A549 (cell line): ENCODE results near the gene GABARAP. TPM values are rescaled to one million over a fixed set of nuclear protein-coding genes. Genes with fewer than 3 reads are reported as not detected.

ENCODE experiments used
- ATAC-seq, 2 experiments: fragments of 200-7000 bp in 1 of 2; fragments of >200 bp in 1 of 2; cut with Nextera tagmentation in 1 of 2; cut with Tn5 transposase in 1 of 2; 3 replicates each; pipeline versions ENCODE4 v1.8.0 to v1.9.1; 2018 to 2020; ENCODE audit warnings: mild to moderate bottlenecking in 1 of 2, moderate library complexity in 1 of 2
- CTCF ChIA-PET: fragments of 300-600 bp; sonication (Branson Sonifier 250); formaldehyde crosslinking; extraction: SDS; loops from one replicate; lab custom pipeline; 2021; ENCODE audit warnings: antibody characterized with exemption, inconsistent platforms; lab: Yijun Ruan, JAX
- POLR2A ChIA-PET: fragments of 350-600 bp; formaldehyde crosslinking; extraction: SDS; loops from one replicate; lab custom pipeline; 2021; ENCODE audit warnings: antibody characterized with exemption, inconsistent platforms; lab: Yijun Ruan, JAX
- DNase-seq, 2 experiments: peaks; one replicate each; pipeline versions ENCODE4 v3.0.0 to v3.0.0-alpha.2; 2011 to 2016; ENCODE audit warnings: low read depth in 1 of 2, low spot score in 1 of 2
- FAIRE-seq: peaks from 2 replicates; lab custom pipeline; 2011; peaks lifted over from hg19 to GRCh38; lab: Jason Lieb, UNC
- H3K27ac ChIP-seq, 2 experiments: fragments of >200 bp; sonication (Bioruptor Twin); formaldehyde crosslinking; 3 replicates each; pipeline ENCODE4 v1.5.1; 2016 to 2017
- H3K4me1 ChIP-seq: fragments of >200 bp; sonication (Bioruptor Twin); formaldehyde crosslinking; 3 replicates; pipeline ENCODE4 v1.6.1; 2016
- H3K4me2 ChIP-seq: fragments of >200 bp; sonication (Bioruptor Twin); formaldehyde crosslinking; 3 replicates; pipeline ENCODE4 v1.6.1; 2016
- H3K4me3 ChIP-seq: fragments of >200 bp; sonication (Bioruptor Twin); formaldehyde crosslinking; 3 replicates; pipeline ENCODE4 v1.5.1; 2016
- H3K9me3 ChIP-seq: fragments of >200 bp; sonication (Bioruptor Twin); formaldehyde crosslinking; 3 replicates; pipeline ENCODE4 v1.6.1; 2016
- BCL3 ChIP-seq: fragments of >200 bp; sonication (Bioruptor Twin); formaldehyde crosslinking; IDR thresholded peaks from 3 replicates; pipeline ENCODE4 v1.6.1; 2016
- CBX2 ChIP-seq: fragments of 200-600 bp; sonication (generic); IDR thresholded peaks from 2 replicates; pipeline ENCODE4 v1.6.1; 2016; ENCODE audit warnings: low read depth, mild to moderate bottlenecking, borderline replicate concordance
- E2F6 ChIP-seq: IDR thresholded peaks from 2 replicates; pipeline ENCODE4 v1.6.1; 2012; ENCODE audit warnings: low read depth, borderline replicate concordance
- ELK1 ChIP-seq: fragments of 150-350 bp; IDR thresholded peaks from 2 replicates; pipeline ENCODE4 v1.6.1; 2014; ENCODE audit warnings: low read depth, mild to moderate bottlenecking, low read length
- EP300 ChIP-seq, 2 experiments: fragments of >200 bp; sonication (Bioruptor Twin); formaldehyde crosslinking; IDR thresholded peaks; 2 replicates in 1 of 2; 3 replicates in 1 of 2; pipeline ENCODE4 v1.6.1; 2016 to 2017
- HMGXB4 ChIP-seq: fragments of 250-450 bp; sonication (Bioruptor Pico); IDR thresholded peaks from 2 replicates; pipeline ENCODE4 v1.5.0; 2021; ENCODE audit warnings: mild to moderate bottlenecking, moderate library complexity, borderline replicate concordance
- HOXB5 ChIP-seq: fragments of 250-450 bp; sonication (Bioruptor Pico); IDR thresholded peaks from 2 replicates; pipeline ENCODE4 v1.5.0; 2020; ENCODE audit warnings: mild to moderate bottlenecking, moderate library complexity
- MAZ ChIP-seq: fragments of 150-350 bp; IDR thresholded peaks from 2 replicates; pipeline ENCODE4 v1.6.1; 2014; ENCODE audit warnings: antibody characterized with exemption, low read depth, low read length, borderline replicate concordance
- NPAS2 ChIP-seq: fragments of 250-450 bp; sonication (Bioruptor Pico); IDR thresholded peaks from 2 replicates; pipeline ENCODE4 v1.8.0; 2022; ENCODE audit warnings: mild to moderate bottlenecking, moderate library complexity, borderline replicate concordance
- REST ChIP-seq: fragments of 200-600 bp; sonication (generic); IDR thresholded peaks from 2 replicates; pipeline ENCODE4 v1.6.1; 2016; ENCODE audit warnings: antibody characterized with exemption, mild to moderate bottlenecking, moderate library complexity
- RNF2 ChIP-seq: fragments of 200-600 bp; sonication (generic); IDR thresholded peaks from 2 replicates; pipeline ENCODE4 v1.6.1; 2016; ENCODE audit warnings: low read depth, mild to moderate bottlenecking, antibody characterized with exemption, moderate library complexity, borderline replicate concordance
- SMC3 ChIP-seq: fragments of >200 bp; sonication (Bioruptor Twin); formaldehyde crosslinking; IDR thresholded peaks from 3 replicates; pipeline ENCODE4 v1.6.1; 2018; ENCODE audit warnings: inconsistent platforms
- WGBS: methylation state at CpG from one replicate; pipeline ENCODE4 v1.1.6; 2017; ENCODE audit errors: missing lambda C conversion rate; 5-methylcytosine and 5-hydroxymethylcytosine counted together
- polyA plus RNA-seq, 4 experiments: library from polyadenylated mRNA; depleted of rRNA in 3 of 4; stranded (reverse); fragments of >200 nt; fragmentation: RNase III in 1 of 4; extraction: RNeasy Plus Mini Kit Qiagen cat#74134 plus additional on column Dnase treatment in 1 of 4; gene quantifications; 2 replicates in 3 of 4; 3 replicates in 1 of 4; pipeline ENCODE4 v1.2.3, GENCODE V29; 2011 to 2017
- small RNA-seq, 6 experiments: library from RNA; depleted of rRNA; stranded (forward); fragments of <200 nt; gene quantifications; one replicate each; pipeline ENCODE3, GENCODE V24; 2012

GABARAP gene
- polyA plus RNA-seq, 2 of the 4 experiments (the other 2 are of a cell fraction) = 399 to 504 TPM

- peak; percentile 73 for TF ChIP-seq REST
- no peak for TF ChIP-seq NPAS2
These were observed 50.5 kb downstream of the GABARAP start (continued) for GRCh38 chr17:7191571-7192270.

- TF ChIP-seq MAZ = no peak
- ChIA-PET CTCF (interaction anchor here (0.7 to 1.5 kb wide), 4 partner anchors 11 to 146 kb away, joined by 3 to 17 read pairs (median 6); partner anchors contain the start of gene SLC16A11), POLR2A (interaction anchor here (0.6 kb wide), 1 partner anchor 8 kb away, joined by 3 read pairs; no protein-coding TSS in a partner anchor)
- no peaks in the 10 kb centered on the region for H3K4me1 ChIP-seq
- 95% methylated on average over 11 of the region's 12 CpGs for WGBS
- ATAC-seq = no peak; a peak in 1 of 6 replicates
- H3K9me3 ChIP-seq = no peaks in the 10 kb centered on the region
- H3K4me2 ChIP-seq = no peak overlapping the region
- no peak for FAIRE-seq
- H3K27ac ChIP-seq = no peak overlapping the region
- H3K4me3 ChIP-seq = no peak overlapping the region
- no peak for DNase-seq
These were observed 51.2 kb downstream of the GABARAP start for GRCh38 chr17:7191069-7191468.

GRCh38 chr17:7190276-7190917 is 51.9 kb downstream of the GABARAP start:
- no peak overlapping the region for H3K4me3 ChIP-seq
- no peak overlapping the region for H3K4me2 ChIP-seq
- ATAC-seq (no peak), DNase-seq (no peak), FAIRE-seq (no peak)
- CTCF ChIA-PET = interaction anchor here (0.6 to 1.5 kb wide), 5 partner anchors 11 to 145 kb away, joined by 3 to 17 read pairs (median 4); partner anchors contain the start of gene SLC16A11
- WGBS = 88% methylated on average over 12 of the region's 14 CpGs
- no peak for TF ChIP-seq CBX2
- no peak for TF ChIP-seq HMGXB4 (CRISPR knock-in tag)
- TF ChIP-seq SMC3 = no peak
- TF ChIP-seq RNF2 = no peak
- no peak for TF ChIP-seq E2F6
- no peak for TF ChIP-seq ELK1
- no peak for TF ChIP-seq EP300 (IDR thresholded peaks at IDR 0.05)
- TF ChIP-seq HOXB5 = no peak
- no peak for TF ChIP-seq BCL3
- no peaks in the 10 kb centered on the region for H3K9me3 ChIP-seq
- POLR2A ChIA-PET = no interaction called here
- H3K27ac ChIP-seq = no peak overlapping the region
- H3K4me1 ChIP-seq = no peaks in the 10 kb centered on the region

Small RNAs within 50 kb of the gene (small RNA-seq; reads per million reads assigned to genes)
- gene AC120057.4 (0 reads per million in 6 experiments), gene MIR324 (33.4 to 4,513 (median 3,561) reads per million in 6 experiments), gene RF00019 (0 reads per million in 6 experiments)

Other genes with a start within 250 kb of the GABARAP start
Only the 30 nearest of the 36 such genes appear.
- gene SLC16A13, start 206.4 kb downstream of the GABARAP start, polyA plus RNA-seq (2011; rRNA removed) = 6.2 and 8.0 TPM in 2 replicates
- 6.2 to 10.9 TPM (median 10.4 TPM) in 3 replicates for gene SLC16A13, start 206.4 kb downstream of the GABARAP start, polyA plus RNA-seq (2017; fragmentation: RNase III; extraction: RNeasy Plus Mini Kit Qiagen cat#74134 plus additional on column Dnase treatment)
- not detected in 2 replicates for gene SLC16A11, start 198.4 kb downstream of the GABARAP start, polyA plus RNA-seq (2011; rRNA removed)
- gene SLC16A11, start 198.4 kb downstream of the GABARAP start, polyA plus RNA-seq (2017; fragmentation: RNase III; extraction: RNeasy Plus Mini Kit Qiagen cat#74134 plus additional on column Dnase treatment) = not detected in 3 replicates
- not detected in 2 replicates for gene CLEC10A, start 162.2 kb downstream of the GABARAP start, polyA plus RNA-seq (2011; rRNA removed)
- not detected in 3 replicates for gene CLEC10A, start 162.2 kb downstream of the GABARAP start, polyA plus RNA-seq (2017; fragmentation: RNase III; extraction: RNeasy Plus Mini Kit Qiagen cat#74134 plus additional on column Dnase treatment)
- gene ASGR2, start 127.6 kb downstream of the GABARAP start, polyA plus RNA-seq (2011; rRNA removed) = 0.25 and 0.34 TPM in 2 replicates
- gene ASGR2, start 127.6 kb downstream of the GABARAP start, polyA plus RNA-seq (2017; fragmentation: RNase III; extraction: RNeasy Plus Mini Kit Qiagen cat#74134 plus additional on column Dnase treatment) = 0.06 TPM in 1 of 3 replicates, not detected in the others
- 2.6 and 3.4 TPM in 2 replicates for gene ASGR1, start 63.1 kb downstream of the GABARAP start, polyA plus RNA-seq (2011; rRNA removed)
- gene ASGR1, start 63.1 kb downstream of the GABARAP start, polyA plus RNA-seq (2017; fragmentation: RNase III; extraction: RNeasy Plus Mini Kit Qiagen cat#74134 plus additional on column Dnase treatment) = 1.0 to 1.6 TPM (median 1.6 TPM) in 3 replicates
- gene DLG4, start 22.6 kb downstream of the GABARAP start, polyA plus RNA-seq (2011; rRNA removed) = 8.3 and 9.2 TPM in 2 replicates
- 16.1 to 22.6 TPM (median 21.3 TPM) in 3 replicates for gene DLG4, start 22.6 kb downstream of the GABARAP start, polyA plus RNA-seq (2017; fragmentation: RNase III; extraction: RNeasy Plus Mini Kit Qiagen cat#74134 plus additional on column Dnase treatment)
- 238 and 288 TPM in 2 replicates for gene ACADVL, start 22.5 kb downstream of the GABARAP start, polyA plus RNA-seq (2011; rRNA removed)
- gene ACADVL, start 22.5 kb downstream of the GABARAP start, polyA plus RNA-seq (2017; fragmentation: RNase III; extraction: RNeasy Plus Mini Kit Qiagen cat#74134 plus additional on column Dnase treatment) = 392 to 429 TPM (median 425 TPM) in 3 replicates
- 5.7 and 9.6 TPM in 2 replicates for gene DVL2, start 7.9 kb downstream of the GABARAP start, polyA plus RNA-seq (2011; rRNA removed)
- gene DVL2, start 7.9 kb downstream of the GABARAP start, polyA plus RNA-seq (2017; fragmentation: RNase III; extraction: RNeasy Plus Mini Kit Qiagen cat#74134 plus additional on column Dnase treatment) = 30.7 to 40.4 TPM (median 37.7 TPM) in 3 replicates
- gene PHF23, start 3.0 kb downstream of the GABARAP start, polyA plus RNA-seq (2011; rRNA removed) = 52.1 and 61.2 TPM in 2 replicates
- 70.9 to 80.2 TPM (median 79.1 TPM) in 3 replicates for gene PHF23, start 3.0 kb downstream of the GABARAP start, polyA plus RNA-seq (2017; fragmentation: RNase III; extraction: RNeasy Plus Mini Kit Qiagen cat#74134 plus additional on column Dnase treatment)
- gene CTDNEP1, start 9.3 kb upstream of the GABARAP start, polyA plus RNA-seq (2011; rRNA removed) = 161 and 251 TPM in 2 replicates
- gene CTDNEP1, start 9.3 kb upstream of the GABARAP start, polyA plus RNA-seq (2017; fragmentation: RNase III; extraction: RNeasy Plus Mini Kit Qiagen cat#74134 plus additional on column Dnase treatment) = 145 to 151 TPM (median 147 TPM) in 3 replicates
- 114 and 133 TPM in 2 replicates for gene ELP5, start 9.8 kb upstream of the GABARAP start, polyA plus RNA-seq (2011; rRNA removed)
- gene ELP5, start 9.8 kb upstream of the GABARAP start, polyA plus RNA-seq (2017; fragmentation: RNase III; extraction: RNeasy Plus Mini Kit Qiagen cat#74134 plus additional on column Dnase treatment) = 89.2 to 97.3 TPM (median 92.1 TPM) in 3 replicates
- 4.2 and 4.6 TPM in 2 replicates for gene CLDN7, start 20.0 kb upstream of the GABARAP start, polyA plus RNA-seq (2011; rRNA removed)
- 0.59 to 0.97 TPM (median 0.59 TPM) in 3 replicates for gene CLDN7, start 20.0 kb upstream of the GABARAP start, polyA plus RNA-seq (2017; fragmentation: RNase III; extraction: RNeasy Plus Mini Kit Qiagen cat#74134 plus additional on column Dnase treatment)
- gene SLC2A4, start 39.3 kb upstream of the GABARAP start, polyA plus RNA-seq (2011; rRNA removed) = 0.16 TPM in 2 replicates
- gene SLC2A4, start 39.3 kb upstream of the GABARAP start, polyA plus RNA-seq (2017; fragmentation: RNase III; extraction: RNeasy Plus Mini Kit Qiagen cat#74134 plus additional on column Dnase treatment) = 0.17 to 0.18 TPM (median 0.17 TPM) in 3 replicates
- 0.61 and 0.98 TPM in 2 replicates for gene YBX2, start 52.2 kb upstream of the GABARAP start, polyA plus RNA-seq (2011; rRNA removed)
- 0.22 to 0.57 TPM (median 0.36 TPM) in 3 replicates for gene YBX2, start 52.2 kb upstream of the GABARAP start, polyA plus RNA-seq (2017; fragmentation: RNase III; extraction: RNeasy Plus Mini Kit Qiagen cat#74134 plus additional on column Dnase treatment)
- gene EIF5A, start 65.2 kb upstream of the GABARAP start, polyA plus RNA-seq (2011; rRNA removed) = 945 and 969 TPM in 2 replicates
- gene EIF5A, start 65.2 kb upstream of the GABARAP start, polyA plus RNA-seq (2017; fragmentation: RNase III; extraction: RNeasy Plus Mini Kit Qiagen cat#74134 plus additional on column Dnase treatment) = 1,779 to 2,042 TPM (median 1,918 TPM) in 3 replicates
- 48.5 and 61.7 TPM in 2 replicates for gene GPS2, start 72.9 kb upstream of the GABARAP start, polyA plus RNA-seq (2011; rRNA removed)
- gene GPS2, start 72.9 kb upstream of the GABARAP start, polyA plus RNA-seq (2017; fragmentation: RNase III; extraction: RNeasy Plus Mini Kit Qiagen cat#74134 plus additional on column Dnase treatment) = 147 to 171 TPM (median 158 TPM) in 3 replicates
- 12.2 and 18.3 TPM in 2 replicates for gene NEURL4, start 86.9 kb upstream of the GABARAP start, polyA plus RNA-seq (2011; rRNA removed)
- gene NEURL4, start 86.9 kb upstream of the GABARAP start, polyA plus RNA-seq (2017; fragmentation: RNase III; extraction: RNeasy Plus Mini Kit Qiagen cat#74134 plus additional on column Dnase treatment) = 44.2 to 50.4 TPM (median 47.5 TPM) in 3 replicates
- gene ACAP1, start 94.1 kb upstream of the GABARAP start, polyA plus RNA-seq (2011; rRNA removed) = 0.03 and 0.41 TPM in 2 replicates
- gene ACAP1, start 94.1 kb upstream of the GABARAP start, polyA plus RNA-seq (2017; fragmentation: RNase III; extraction: RNeasy Plus Mini Kit Qiagen cat#74134 plus additional on column Dnase treatment) = 1.3 to 2.1 TPM (median 1.4 TPM) in 3 replicates
- gene KCTD11, start 109.7 kb upstream of the GABARAP start, polyA plus RNA-seq (2011; rRNA removed) = 6.1 and 7.0 TPM in 2 replicates
- 9.6 to 10.7 TPM (median 10.3 TPM) in 3 replicates for gene KCTD11, start 109.7 kb upstream of the GABARAP start, polyA plus RNA-seq (2017; fragmentation: RNase III; extraction: RNeasy Plus Mini Kit Qiagen cat#74134 plus additional on column Dnase treatment)
- not detected in 2 replicates for gene TMEM95, start 112.7 kb upstream of the GABARAP start, polyA plus RNA-seq (2011; rRNA removed)
- not detected in 3 replicates for gene TMEM95, start 112.7 kb upstream of the GABARAP start, polyA plus RNA-seq (2017; fragmentation: RNase III; extraction: RNeasy Plus Mini Kit Qiagen cat#74134 plus additional on column Dnase treatment)
- 1.2 and 1.8 TPM in 2 replicates for gene TNK1, start 138.6 kb upstream of the GABARAP start, polyA plus RNA-seq (2011; rRNA removed)
- 2.1 to 2.4 TPM (median 2.2 TPM) in 3 replicates for gene TNK1, start 138.6 kb upstream of the GABARAP start, polyA plus RNA-seq (2017; fragmentation: RNase III; extraction: RNeasy Plus Mini Kit Qiagen cat#74134 plus additional on column Dnase treatment)
- 11.0 and 13.7 TPM in 2 replicates for gene PLSCR3, start 152.1 kb upstream of the GABARAP start, polyA plus RNA-seq (2011; rRNA removed)
- 27.5 to 33.4 TPM (median 29.6 TPM) in 3 replicates for gene PLSCR3, start 152.1 kb upstream of the GABARAP start, polyA plus RNA-seq (2017; fragmentation: RNase III; extraction: RNeasy Plus Mini Kit Qiagen cat#74134 plus additional on column Dnase treatment)
- gene TMEM256, start 161.6 kb upstream of the GABARAP start, polyA plus RNA-seq (2011; rRNA removed) = 127 and 210 TPM in 2 replicates
- gene TMEM256, start 161.6 kb upstream of the GABARAP start, polyA plus RNA-seq (2017; fragmentation: RNase III; extraction: RNeasy Plus Mini Kit Qiagen cat#74134 plus additional on column Dnase treatment) = 142 to 166 TPM (median 164 TPM) in 3 replicates
- 4.1 and 6.9 TPM in 2 replicates for gene NLGN2, start 165.4 kb upstream of the GABARAP start, polyA plus RNA-seq (2011; rRNA removed)
- gene NLGN2, start 165.4 kb upstream of the GABARAP start, polyA plus RNA-seq (2017; fragmentation: RNase III; extraction: RNeasy Plus Mini Kit Qiagen cat#74134 plus additional on column Dnase treatment) = 17.6 to 27.9 TPM (median 27.5 TPM) in 3 replicates
- gene SPEM1, start 177.9 kb upstream of the GABARAP start, polyA plus RNA-seq (2011; rRNA removed) = not detected in 2 replicates
- 0.09 to 0.13 TPM in 2 of 3 replicates, not detected in the other for gene SPEM1, start 177.9 kb upstream of the GABARAP start, polyA plus RNA-seq (2017; fragmentation: RNase III; extraction: RNeasy Plus Mini Kit Qiagen cat#74134 plus additional on column Dnase treatment)
- not detected in 2 replicates for gene SPEM2, start 183.2 kb upstream of the GABARAP start, polyA plus RNA-seq (2011; rRNA removed)
- not detected in 3 replicates for gene SPEM2, start 183.2 kb upstream of the GABARAP start, polyA plus RNA-seq (2017; fragmentation: RNase III; extraction: RNeasy Plus Mini Kit Qiagen cat#74134 plus additional on column Dnase treatment)
- not detected in 2 replicates for gene SPEM3, start 186.4 kb upstream of the GABARAP start, polyA plus RNA-seq (2011; rRNA removed)
- not detected in 3 replicates for gene SPEM3, start 186.4 kb upstream of the GABARAP start, polyA plus RNA-seq (2017; fragmentation: RNase III; extraction: RNeasy Plus Mini Kit Qiagen cat#74134 plus additional on column Dnase treatment)
- gene TMEM102, start 193.0 kb upstream of the GABARAP start, polyA plus RNA-seq (2011; rRNA removed) = 4.4 and 4.9 TPM in 2 replicates
- gene TMEM102, start 193.0 kb upstream of the GABARAP start, polyA plus RNA-seq (2017; fragmentation: RNase III; extraction: RNeasy Plus Mini Kit Qiagen cat#74134 plus additional on column Dnase treatment) = 6.5 to 8.9 TPM (median 8.1 TPM) in 3 replicates
- 1.4 and 1.9 TPM in 2 replicates for gene FGF11, start 197.1 kb upstream of the GABARAP start, polyA plus RNA-seq (2011; rRNA removed)
- 1.1 to 1.8 TPM (median 1.5 TPM) in 3 replicates for gene FGF11, start 197.1 kb upstream of the GABARAP start, polyA plus RNA-seq (2017; fragmentation: RNase III; extraction: RNeasy Plus Mini Kit Qiagen cat#74134 plus additional on column Dnase treatment)
- 6.5 and 6.9 TPM in 2 replicates for gene CHRNB1, start 202.6 kb upstream of the GABARAP start, polyA plus RNA-seq (2011; rRNA removed)
- gene CHRNB1, start 202.6 kb upstream of the GABARAP start, polyA plus RNA-seq (2017; fragmentation: RNase III; extraction: RNeasy Plus Mini Kit Qiagen cat#74134 plus additional on column Dnase treatment) = 6.2 to 8.4 TPM (median 8.0 TPM) in 3 replicates